ENCODE measurements around the gene GABRG3. TPM values are rescaled to one million over a fixed set of nuclear protein-coding genes. Genes with fewer than 3 reads are reported as not detected.

Gene GABRG3
- total and polyA plus RNA-seq, 4 experiments from 2014 or later: not detected

GRCh38 chr15:27538325-27538724 is 567.3 kb downstream of the GABRG3 start:
- intact Hi-C loops (cut with micrococcal nuclease): no loop called here
- H3K4me3 Mint-ChIP-seq: no peak overlapping the region
- POLR2A ChIA-PET (ENCODE audit: partially characterized antibody): no interaction called here
- Histone ChIP-seq H3K4me1 (ENCODE audit: insufficient read depth, low read length) (no peaks in the 10 kb centered on the region), H3K36me3 (ENCODE audit: insufficient read depth, low read length) (no peaks in the 10 kb centered on the region), H3K27me3 (ENCODE audit: insufficient read depth, low read length) (no peaks in the 10 kb centered on the region), H3K9me3 (ENCODE audit: control insufficient read depth in 1 of 2, low read length in 2 of 2) (no peaks in the 10 kb centered on the region), H3K4me3 (ENCODE audit: low read length in 2 of 2) (no peak overlapping the region), H3K27ac (ENCODE audit: low read depth, low read length) (no peak overlapping the region)
- H3K36me3 Mint-ChIP-seq: no peaks in the 10 kb centered on the region
- H3K27me3 Mint-ChIP-seq: peaks cover 0 to 1% of the 10 kb centered on the region in 2 donors
- no peak for DNase-seq
- H3K9me3 Mint-ChIP-seq: peaks cover 0 to 19% (median 9%) of the 10 kb centered on the region in 8 donors
- H3K27ac Mint-ChIP-seq: no peak overlapping the region
- CTCF ChIA-PET (ENCODE audit: partially characterized antibody): no interaction called here
- no peaks in the 10 kb centered on the region for H3K4me1 Mint-ChIP-seq

GRCh38 chr15:27541581-27541980 is 570.6 kb downstream of the GABRG3 start:
- Mint-ChIP-seq H3K9me3 (peaks cover 0 to 30% (median 10%) of the 10 kb centered on the region in 8 donors), H3K27me3 (peaks cover 0 to 1% of the 10 kb centered on the region in 2 donors), H3K36me3 (no peaks in the 10 kb centered on the region), H3K27ac (no peak overlapping the region), H3K4me1 (no peaks in the 10 kb centered on the region), H3K4me3 (no peak overlapping the region)
- H3K9me3 ChIP-seq (ENCODE audit: control insufficient read depth in 1 of 2, low read length in 2 of 2): no peaks in the 10 kb centered on the region
- POLR2A ChIA-PET (ENCODE audit: partially characterized antibody): no interaction called here
- no peak overlapping the region for H3K4me3 ChIP-seq (ENCODE audit: low read length in 2 of 2)
- no peaks in the 10 kb centered on the region for H3K27me3 ChIP-seq (ENCODE audit: insufficient read depth, low read length)
- DNase-seq: no peak
- no peak overlapping the region for H3K27ac ChIP-seq (ENCODE audit: low read depth, low read length)
- CTCF ChIA-PET (ENCODE audit: partially characterized antibody): no interaction called here
- intact Hi-C loops (cut with micrococcal nuclease): no loop called here
- no peaks in the 10 kb centered on the region for H3K36me3 ChIP-seq (ENCODE audit: insufficient read depth, low read length)
- no peaks in the 10 kb centered on the region for H3K4me1 ChIP-seq (ENCODE audit: insufficient read depth, low read length)

- H3K4me1 ChIP-seq (ENCODE audit: insufficient read depth, low read length): no peaks in the 10 kb centered on the region
- Mint-ChIP-seq H3K27ac (no peak overlapping the region), H3K4me1 (no peaks in the 10 kb centered on the region), H3K36me3 (no peaks in the 10 kb centered on the region), H3K27me3 (peaks cover 0 to 1% of the 10 kb centered on the region in 2 donors), H3K4me3 (no peak overlapping the region), H3K9me3 (peaks cover 0 to 21% (median 5%) of the 10 kb centered on the region in 8 donors)
- H3K27ac ChIP-seq (ENCODE audit: low read depth, low read length): no peak overlapping the region
- H3K4me3 ChIP-seq (ENCODE audit: low read length in 2 of 2): no peak overlapping the region
- DNase-seq: no peak
- no peaks in the 10 kb centered on the region for H3K27me3 ChIP-seq (ENCODE audit: insufficient read depth, low read length)
- no peaks in the 10 kb centered on the region for H3K9me3 ChIP-seq (ENCODE audit: control insufficient read depth in 1 of 2, low read length in 2 of 2)
- POLR2A ChIA-PET (ENCODE audit: partially characterized antibody): no interaction called here
- H3K36me3 ChIP-seq (ENCODE audit: insufficient read depth, low read length): no peaks in the 10 kb centered on the region
- intact Hi-C loops (cut with micrococcal nuclease): no loop called here
- CTCF ChIA-PET (ENCODE audit: partially characterized antibody): no interaction called here
Observed at GRCh38 chr15:27545494-27546255, 574.7 kb downstream of the GABRG3 start.

- no peaks in the 10 kb centered on the region for H3K27me3 ChIP-seq (ENCODE audit: insufficient read depth, low read length)
- intact Hi-C loops (cut with micrococcal nuclease): no loop called here
- Mint-ChIP-seq H3K4me1 (no peaks in the 10 kb centered on the region), H3K27me3 (no peaks in the 10 kb centered on the region), H3K4me3 (no peak overlapping the region), H3K36me3 (no peaks in the 10 kb centered on the region), H3K27ac (no peak overlapping the region), H3K9me3 (peaks cover 0 to 14% (median 2%) of the 10 kb centered on the region in 8 donors)
- ChIA-PET POLR2A (ENCODE audit: partially characterized antibody) (no interaction called here), CTCF (ENCODE audit: partially characterized antibody) (no interaction called here)
- no peak for DNase-seq
- no peak overlapping the region for H3K4me3 ChIP-seq (ENCODE audit: low read length in 2 of 2)
- no peaks in the 10 kb centered on the region for H3K9me3 ChIP-seq (ENCODE audit: control insufficient read depth in 1 of 2, low read length in 2 of 2)
- no peaks in the 10 kb centered on the region for H3K4me1 ChIP-seq (ENCODE audit: insufficient read depth, low read length)
- no peak overlapping the region for H3K27ac ChIP-seq (ENCODE audit: low read depth, low read length)
- H3K36me3 ChIP-seq (ENCODE audit: insufficient read depth, low read length): no peaks in the 10 kb centered on the region
Observed at GRCh38 chr15:27549746-27550145, 578.8 kb downstream of the GABRG3 start.

- Mint-ChIP-seq H3K4me3 (no peak overlapping the region), H3K27me3 (no peaks in the 10 kb centered on the region), H3K36me3 (no peaks in the 10 kb centered on the region), H3K9me3 (peaks cover 0 to 14% (median 5%) of the 10 kb centered on the region in 8 donors), H3K4me1 (no peaks in the 10 kb centered on the region), H3K27ac (no peak overlapping the region)
- Histone ChIP-seq H3K9me3 (ENCODE audit: control insufficient read depth in 1 of 2, low read length in 2 of 2) (no peaks in the 10 kb centered on the region), H3K4me3 (ENCODE audit: low read length in 2 of 2) (no peak overlapping the region), H3K4me1 (ENCODE audit: insufficient read depth, low read length) (no peaks in the 10 kb centered on the region), H3K36me3 (ENCODE audit: insufficient read depth, low read length) (no peaks in the 10 kb centered on the region), H3K27ac (ENCODE audit: low read depth, low read length) (no peak overlapping the region), H3K27me3 (ENCODE audit: insufficient read depth, low read length) (no peaks in the 10 kb centered on the region)
- ChIA-PET CTCF (ENCODE audit: partially characterized antibody) (no interaction called here), POLR2A (ENCODE audit: partially characterized antibody) (no interaction called here)
- intact Hi-C loops (cut with micrococcal nuclease): no loop called here
- no peak for DNase-seq
Observed at GRCh38 chr15:27550635-27551034, 579.7 kb downstream of the GABRG3 start.

- no peaks in the 10 kb centered on the region for H3K36me3 Mint-ChIP-seq
- intact Hi-C loops (cut with micrococcal nuclease): no loop called here
Observed at GRCh38 chr15:27561816-27562215, 590.8 kb downstream of the GABRG3 start.

GRCh38 chr15:27563765-27564370 is 592.9 kb downstream of the GABRG3 start:
- no peaks in the 10 kb centered on the region for H3K36me3 Mint-ChIP-seq
- no peaks in the 10 kb centered on the region for H3K4me1 Mint-ChIP-seq
- POLR2A ChIA-PET (ENCODE audit: partially characterized antibody): no interaction called here
- intact Hi-C loops (cut with micrococcal nuclease): no loop called here
- CTCF ChIA-PET (ENCODE audit: partially characterized antibody): no interaction called here
- Histone ChIP-seq H3K4me3 (ENCODE audit: low read length in 2 of 2) (no peak overlapping the region), H3K9me3 (ENCODE audit: control insufficient read depth in 1 of 2, low read length in 2 of 2) (no peaks in the 10 kb centered on the region), H3K27ac (ENCODE audit: low read depth, low read length) (no peak overlapping the region), H3K36me3 (ENCODE audit: insufficient read depth, low read length) (no peaks in the 10 kb centered on the region), H3K4me1 (ENCODE audit: insufficient read depth, low read length) (no peaks in the 10 kb centered on the region), H3K27me3 (ENCODE audit: insufficient read depth, low read length) (no peaks in the 10 kb centered on the region)
- no peaks in the 10 kb centered on the region for H3K27me3 Mint-ChIP-seq
- no peak overlapping the region for H3K27ac Mint-ChIP-seq
- no peak for DNase-seq
- H3K4me3 Mint-ChIP-seq: no peak overlapping the region
- peaks cover 2 to 23% (median 13%) of the 10 kb centered on the region in 8 donors for H3K9me3 Mint-ChIP-seq

More at GRCh38 chr15:27561816-27562215, 590.8 kb downstream of the GABRG3 start:
- H3K9me3 Mint-ChIP-seq: peaks cover 3 to 25% (median 14%) of the 10 kb centered on the region in 8 donors
- CTCF ChIA-PET (ENCODE audit: partially characterized antibody): no interaction called here
- Histone ChIP-seq H3K9me3 (ENCODE audit: control insufficient read depth in 1 of 2, low read length in 2 of 2) (no peaks in the 10 kb centered on the region), H3K36me3 (ENCODE audit: insufficient read depth, low read length) (no peaks in the 10 kb centered on the region), H3K4me3 (ENCODE audit: low read length in 2 of 2) (no peak overlapping the region), H3K27me3 (ENCODE audit: insufficient read depth, low read length) (no peaks in the 10 kb centered on the region), H3K27ac (ENCODE audit: low read depth, low read length) (no peak overlapping the region), H3K4me1 (ENCODE audit: insufficient read depth, low read length) (no peaks in the 10 kb centered on the region)
- H3K4me1 Mint-ChIP-seq: no peaks in the 10 kb centered on the region
- no peak overlapping the region for H3K4me3 Mint-ChIP-seq
- POLR2A ChIA-PET (ENCODE audit: partially characterized antibody): no interaction called here
- no peak overlapping the region for H3K27ac Mint-ChIP-seq
- no peaks in the 10 kb centered on the region for H3K27me3 Mint-ChIP-seq
- DNase-seq: no peak

Measured in CD4-positive, alpha-beta memory T cell (primary cell).